Neural crest cell (in vitro differentiated cells): ENCODE results near the gene ELP4. TPM values are rescaled to one million over a fixed set of nuclear protein-coding genes. Genes with fewer than 3 reads are reported as not detected.

Source experiments
- DNase-seq: peaks from one replicate; pipeline ENCODE4 v3.0.0; 2021; ENCODE audit warnings: low read depth, mixed read lengths, low spot score
- H3K27ac Mint-ChIP-seq: one replicate; pipeline ENCODE4 v1.8.0; 2021; ENCODE audit warnings: mild to moderate bottlenecking, mixed read lengths; ENCODE audit not compliant: unreplicated experiment
- H3K27me3 Mint-ChIP-seq: 2 replicates; pipeline ENCODE4 v1.8.0; 2021; ENCODE audit warnings: low read depth, mild to moderate bottlenecking, mixed read lengths
- H3K36me3 Mint-ChIP-seq: 2 replicates; pipeline ENCODE4 v1.8.0; 2021; ENCODE audit warnings: low read depth, mild to moderate bottlenecking, mixed read lengths
- H3K4me1 Mint-ChIP-seq: 2 replicates; pipeline ENCODE4 v1.8.0; 2021; ENCODE audit warnings: mixed read lengths
- H3K4me3 Mint-ChIP-seq: one replicate; pipeline ENCODE4 v1.8.0; 2021; ENCODE audit warnings: mild to moderate bottlenecking, mixed read lengths
- H3K9me3 Mint-ChIP-seq: 2 replicates; pipeline ENCODE4 v1.8.0; 2021; ENCODE audit warnings: mixed read lengths
- total RNA-seq: library from RNA; stranded (reverse); gene quantifications from 2 replicates; pipeline ENCODE4 v1.2.1, GENCODE V29; 2021
- TF ChIP-seq, protein P1 (sequence below): fragments of 200-600 bp; sonication (generic); conservative IDR thresholded peaks from 2 replicates; pipeline ENCODE4 v1.5.0; 2021; ENCODE audit warnings: antibody characterized with exemption, mild to moderate bottlenecking

The ELP4 gene
- total RNA-seq, 1 donor from 2014 or later, result 19.9 TPM

GRCh38 chr11:31806186-31806927, 296.8 kb downstream of the ELP4 start:
- Mint-ChIP-seq H3K4me3 (peak overlapping the region; percentile 84), H3K36me3 (peaks cover 42% of the 10 kb centered on the region), H3K27ac (no peak overlapping the region), H3K9me3 (no peaks in the 10 kb centered on the region), H3K27me3 (peaks cover 96% of the 10 kb centered on the region), H3K4me1 (peaks cover 56% of the 10 kb centered on the region)
- TF ChIP-seq, protein P1, sequence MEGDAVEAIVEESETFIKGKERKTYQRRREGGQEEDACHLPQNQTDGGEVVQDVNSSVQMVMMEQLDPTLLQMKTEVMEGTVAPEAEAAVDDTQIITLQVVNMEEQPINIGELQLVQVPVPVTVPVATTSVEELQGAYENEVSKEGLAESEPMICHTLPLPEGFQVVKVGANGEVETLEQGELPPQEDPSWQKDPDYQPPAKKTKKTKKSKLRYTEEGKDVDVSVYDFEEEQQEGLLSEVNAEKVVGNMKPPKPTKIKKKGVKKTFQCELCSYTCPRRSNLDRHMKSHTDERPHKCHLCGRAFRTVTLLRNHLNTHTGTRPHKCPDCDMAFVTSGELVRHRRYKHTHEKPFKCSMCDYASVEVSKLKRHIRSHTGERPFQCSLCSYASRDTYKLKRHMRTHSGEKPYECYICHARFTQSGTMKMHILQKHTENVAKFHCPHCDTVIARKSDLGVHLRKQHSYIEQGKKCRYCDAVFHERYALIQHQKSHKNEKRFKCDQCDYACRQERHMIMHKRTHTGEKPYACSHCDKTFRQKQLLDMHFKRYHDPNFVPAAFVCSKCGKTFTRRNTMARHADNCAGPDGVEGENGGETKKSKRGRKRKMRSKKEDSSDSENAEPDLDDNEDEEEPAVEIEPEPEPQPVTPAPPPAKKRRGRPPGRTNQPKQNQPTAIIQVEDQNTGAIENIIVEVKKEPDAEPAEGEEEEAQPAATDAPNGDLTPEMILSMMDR, result no peak
- peak; percentile 8 for DNase-seq

GRCh38 chr11:31806928-31807798, 297.6 kb downstream of the ELP4 start:
- TF ChIP-seq, protein P1, result no peak
- Mint-ChIP-seq H3K9me3 (no peaks in the 10 kb centered on the region), H3K27ac (no peak overlapping the region), H3K36me3 (peaks cover 40% of the 10 kb centered on the region), H3K27me3 (peaks cover 95% of the 10 kb centered on the region), H3K4me3 (peak overlapping the region; percentile 84), H3K4me1 (peaks cover 58% of the 10 kb centered on the region)
- DNase-seq, result peak; percentile 3

DNA sequence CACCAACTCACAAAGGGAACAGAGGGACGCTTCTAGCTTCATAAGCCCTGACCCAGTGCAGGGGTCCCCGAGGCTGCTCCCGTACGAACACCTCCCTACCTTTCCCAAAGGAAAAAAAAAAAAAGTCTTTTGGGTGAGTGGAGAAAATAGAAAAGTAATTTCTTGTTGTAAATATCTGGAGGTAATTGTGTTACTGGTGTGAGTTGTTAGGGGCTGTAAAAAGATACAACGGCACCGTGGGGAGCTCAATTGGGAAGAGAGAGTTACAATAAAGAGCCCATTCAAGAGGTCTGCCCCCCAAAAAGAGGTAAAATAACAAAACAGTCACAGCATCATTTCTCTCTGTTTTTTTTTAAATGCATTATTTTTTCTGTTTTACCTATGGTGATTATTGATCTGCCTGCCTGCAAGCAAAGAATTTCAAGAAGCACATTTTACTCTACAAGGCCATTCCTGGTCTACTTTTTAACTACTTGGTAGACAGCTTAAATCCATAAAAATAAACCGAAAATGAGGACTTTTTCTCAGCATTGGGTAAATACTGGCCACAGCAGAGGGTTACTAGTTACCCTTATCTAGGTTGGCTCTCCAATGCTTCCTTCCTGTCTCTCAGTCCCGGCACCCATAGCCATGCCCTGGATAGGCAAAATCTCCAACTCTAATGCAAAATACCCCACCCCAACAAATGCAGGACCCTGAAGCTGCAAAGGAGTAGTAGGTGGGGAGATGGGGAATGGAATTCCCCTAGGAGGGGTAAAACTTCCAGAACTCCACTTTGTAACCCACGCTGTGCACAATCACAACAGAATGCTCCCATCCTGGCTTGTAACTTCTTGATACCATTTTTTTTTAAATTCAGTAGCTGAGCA, 298.5 kb downstream of the ELP4 start:
- DNase-seq, result no peak
- Mint-ChIP-seq H3K4me3 (peak overlapping the region; percentile 84), H3K27ac (no peak overlapping the region), H3K4me1 (peaks cover 57% of the 10 kb centered on the region), H3K9me3 (no peaks in the 10 kb centered on the region), H3K27me3 (peaks cover 95% of the 10 kb centered on the region), H3K36me3 (peaks cover 36% of the 10 kb centered on the region)
- TF ChIP-seq, protein P1, result no peak

GRCh38 chr11:31808721-31809540, 299.4 kb downstream of the ELP4 start:
- peaks cover 94% of the 10 kb centered on the region for H3K27me3 Mint-ChIP-seq
- H3K27ac Mint-ChIP-seq, result peak overlapping the region; percentile 3
- TF ChIP-seq, protein P1, result no peak
- H3K36me3 Mint-ChIP-seq, result peaks cover 27% of the 10 kb centered on the region
- H3K4me1 Mint-ChIP-seq, result peaks cover 53% of the 10 kb centered on the region
- peak; percentile 1 for DNase-seq
- peak overlapping the region; percentile 84 for H3K4me3 Mint-ChIP-seq
- H3K9me3 Mint-ChIP-seq, result no peaks in the 10 kb centered on the region
